K562 (cell line): Measurements from ENCODE around the gene PALM3. TPM values are rescaled to one million over a fixed set of nuclear protein-coding genes. Genes with fewer than 3 reads are reported as not detected.

Experiments used
- CBX3 ChIP-seq, 2 experiments: IDR thresholded peaks; 1 replicate in 1 of 2; 2 replicates in 1 of 2; pipeline ENCODE4 v1.6.1; 2012; ENCODE audit warnings: inconsistent platforms in 2 of 2, low read length in 2 of 2, borderline replicate concordance in 1 of 2, control low read depth in 1 of 2
- CBX5 ChIP-seq: IDR thresholded peaks from 2 replicates; pipeline ENCODE4 v1.6.1; 2014; ENCODE audit warnings: low read depth, borderline replicate concordance
- COPS2 ChIP-seq: fragments of 450-650 bp; conservative IDR thresholded peaks from 2 replicates; pipeline ENCODE4 v1.6.1; 2016; ENCODE audit warnings: mild to moderate bottlenecking, moderate library complexity
- ETV1 ChIP-seq: fragments of 450-650 bp; conservative IDR thresholded peaks from 2 replicates; pipeline ENCODE4 v1.6.1; 2016; ENCODE audit warnings: missing genetic modification characterization, control low read depth, low read depth, missing compliant biosample characterization
- HDAC2 ChIP-seq: fragments of 450-650 bp; IDR thresholded peaks from 2 replicates; pipeline ENCODE4 v1.6.1; 2016; ENCODE audit warnings: mild to moderate bottlenecking
- POLR2AphosphoS5 ChIP-seq: IDR thresholded peaks from 2 replicates; pipeline ENCODE4 v1.6.1; 2011; ENCODE audit warnings: mild to moderate bottlenecking, low read depth, low read length, moderate library complexity; ENCODE audit not compliant: control insufficient read depth, insufficient read depth
- ZBTB11 ChIP-seq, 3 experiments: fragments of 200-800 bp in 1 of 3; fragments of 250-450 bp in 1 of 3; fragments of 450-650 bp in 1 of 3; sonication (Bioruptor Pico) in 1 of 3; sonication (Bioruptor generic) in 1 of 3; formaldehyde crosslinking in 1 of 3; IDR thresholded peaks; 2 replicates each; pipeline versions ENCODE4 v1.6.1 to v1.8.0; 2016 to 2022; ENCODE audit warnings: mild to moderate bottlenecking in 2 of 3, missing genetic modification characterization in 2 of 3, missing compliant biosample characterization in 1 of 3, moderate library complexity in 1 of 3
- ZNF140 ChIP-seq: fragments of 250-450 bp; sonication (Bioruptor Pico); IDR thresholded peaks from 2 replicates; pipeline ENCODE4 v1.8.0; 2021; ENCODE audit warnings: moderate library complexity, mild to moderate bottlenecking, inconsistent platforms
- polyA plus RNA-seq, 8 experiments: library from polyadenylated mRNA; depleted of rRNA in 4 of 8; stranded (reverse) in 5 of 8; unstranded in 3 of 8; fragments of >200 nt; fragmentation: Nextera tagmentation in 2 of 8; fragmentation: Illumina TruSeq in 1 of 8; extraction: Ambion mirVana in 2 of 8; extraction: Trizol in 1 of 8; gene quantifications; 2 replicates each; pipeline versions ENCODE4 v1.2.1 to v1.2.3, GENCODE V29; 2011 to 2014; ENCODE audit warnings: inconsistent platforms in 1 of 8, missing spikeins in 1 of 8
- total RNA-seq, 7 experiments: library from RNA; depleted of rRNA in 6 of 7; stranded (reverse); fragments of >200 nt in 6 of 7; fragmentation: Illumina TruSeq in 2 of 7; extraction: Trizol in 2 of 7; gene quantifications; 2 replicates each; pipeline versions ENCODE4 v1.2.1 to v1.2.3, GENCODE V29; 2011 to 2021; ENCODE audit warnings: low replicate concordance in 1 of 7
- TF ChIP-seq, protein P1 (sequence below): fragments of 450-650 bp; IDR thresholded peaks from 2 replicates; pipeline ENCODE4 v1.6.1; 2016; ENCODE audit warnings: borderline replicate concordance

The PALM3 gene
- total and polyA plus RNA-seq, 9 of the 15 experiments (the other 6 are each of a cell fraction or from before 2014, with no cell fraction given) = 0.07 to 9.3 (median 3.3) TPM

GRCh38 chr19:14006766-14007562 is 54.9 kb downstream of the PALM3 start (continued):
- peak in 2 of 3 experiments; percentile 54 to 86; a peak in 3 of 6 replicates for TF ChIP-seq ZBTB11 (CRISPR knock-in tag; IDR thresholded peaks at IDR 0.05)
- TF ChIP-seq, protein P1, sequence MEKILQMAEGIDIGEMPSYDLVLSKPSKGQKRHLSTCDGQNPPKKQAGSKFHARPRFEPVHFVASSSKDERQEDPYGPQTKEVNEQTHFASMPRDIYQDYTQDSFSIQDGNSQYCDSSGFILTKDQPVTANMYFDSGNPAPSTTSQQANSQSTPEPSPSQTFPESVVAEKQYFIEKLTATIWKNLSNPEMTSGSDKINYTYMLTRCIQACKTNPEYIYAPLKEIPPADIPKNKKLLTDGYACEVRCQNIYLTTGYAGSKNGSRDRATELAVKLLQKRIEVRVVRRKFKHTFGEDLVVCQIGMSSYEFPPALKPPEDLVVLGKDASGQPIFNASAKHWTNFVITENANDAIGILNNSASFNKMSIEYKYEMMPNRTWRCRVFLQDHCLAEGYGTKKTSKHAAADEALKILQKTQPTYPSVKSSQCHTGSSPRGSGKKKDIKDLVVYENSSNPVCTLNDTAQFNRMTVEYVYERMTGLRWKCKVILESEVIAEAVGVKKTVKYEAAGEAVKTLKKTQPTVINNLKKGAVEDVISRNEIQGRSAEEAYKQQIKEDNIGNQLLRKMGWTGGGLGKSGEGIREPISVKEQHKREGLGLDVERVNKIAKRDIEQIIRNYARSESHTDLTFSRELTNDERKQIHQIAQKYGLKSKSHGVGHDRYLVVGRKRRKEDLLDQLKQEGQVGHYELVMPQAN = peak; percentile 64; the same call in 1 of the 2 replicates
- peak; percentile 95 for TF ChIP-seq HDAC2
- TF ChIP-seq ZNF140 (CRISPR knock-in tag) = no peak
- peak in 1 of 2 experiments; percentile 60; a peak in 1 of 3 replicates for TF ChIP-seq CBX3 (IDR thresholded peaks at IDR 0.05; ENCODE audit: borderline replicate concordance in 1 of 2, low read length in 2 of 2)
- peak; percentile 84; the same call in 1 of the 2 replicates for TF ChIP-seq CBX5
- no peak for TF ChIP-seq COPS2
- TF ChIP-seq ETV1 (tag) = peak; percentile 90
- peak; percentile 96 for TF ChIP-seq POLR2AphosphoS5
